NCI-H2107 (cell line): ENCODE data around the gene SLC35F6.

Source experiments
- DNase-seq: peaks from one replicate; lab custom pipeline; 2025; lab: John Stamatoyannopoulos, UW

SLC35F6 gene

GRCh38 chr2:26764078-26764887 is at the start of gene SLC35F6:
Gene SLC35F6 (plus strand): TSS chr2:26764284. CDS start chr2:26764350, 66 bp downstream.
- DNase-seq, result peak; percentile 28

- DNase-seq, result no peak
Observed at GRCh38 chr2:26715528-26716270, 48.4 kb upstream of the SLC35F6 start.

GRCh38 chr2:26716340-26716739 is 47.7 kb upstream of the SLC35F6 start:
- DNase-seq, result no peak

GRCh38 chr2:26716769-26717168 is 47.3 kb upstream of the SLC35F6 start:
- DNase-seq, result no peak

- no peak for DNase-seq
Observed at GRCh38 chr2:26717362-26717761, 46.7 kb upstream of the SLC35F6 start.

GRCh38 chr2:26718949-26719686 is 45.0 kb upstream of the SLC35F6 start:
- DNase-seq, result no peak

GRCh38 chr2:26720322-26721114 is 43.6 kb upstream of the SLC35F6 start:
- no peak for DNase-seq

GRCh38 chr2:26721115-26722032 is 42.7 kb upstream of the SLC35F6 start:
- DNase-seq, result no peak

GRCh38 chr2:26722328-26722727 is 41.8 kb upstream of the SLC35F6 start:
- DNase-seq, result no peak

- DNase-seq, result no peak
Observed at GRCh38 chr2:26722911-26723310, 41.2 kb upstream of the SLC35F6 start.

- no peak for DNase-seq
Observed at GRCh38 chr2:26723475-26723874, 40.6 kb upstream of the SLC35F6 start.

GRCh38 chr2:26723991-26724750 is 39.9 kb upstream of the SLC35F6 start:
- no peak for DNase-seq

- DNase-seq, result no peak
Observed at GRCh38 chr2:26724784-26725520, 39.1 kb upstream of the SLC35F6 start.

- DNase-seq, result no peak
Observed at GRCh38 chr2:26725521-26725820, 38.6 kb upstream of the SLC35F6 start.

- no peak for DNase-seq
Observed at GRCh38 chr2:26726228-26726627, 37.9 kb upstream of the SLC35F6 start.

- no peak for DNase-seq
Observed at GRCh38 chr2:26727641-26728561, 36.2 kb upstream of the SLC35F6 start.

GRCh38 chr2:26729311-26729710 is 34.8 kb upstream of the SLC35F6 start:
- no peak for DNase-seq
